HFF-Myc (cell line): ENCODE results near the gene OSR1.

Source experiments
- DNase-seq: peaks from one replicate; pipeline ENCODE4 v3.0.0-alpha.2; 2011; ENCODE audit warnings: low read depth; ENCODE audit errors: extremely low read depth
- H3K4me3 ChIP-seq: replicated peaks from 2 replicates; pipeline ENCODE4 v1.5.1; 2011; ENCODE audit warnings: low read depth, mild to moderate bottlenecking, control low read depth, low read length
- TF ChIP-seq, protein P1 (sequence below): IDR thresholded peaks from 2 replicates; pipeline ENCODE4 v1.5.1; 2012; ENCODE audit warnings: mild to moderate bottlenecking, low read depth, low read length, control low read depth; ENCODE audit errors: missing control alignments

OSR1 gene

DNA sequence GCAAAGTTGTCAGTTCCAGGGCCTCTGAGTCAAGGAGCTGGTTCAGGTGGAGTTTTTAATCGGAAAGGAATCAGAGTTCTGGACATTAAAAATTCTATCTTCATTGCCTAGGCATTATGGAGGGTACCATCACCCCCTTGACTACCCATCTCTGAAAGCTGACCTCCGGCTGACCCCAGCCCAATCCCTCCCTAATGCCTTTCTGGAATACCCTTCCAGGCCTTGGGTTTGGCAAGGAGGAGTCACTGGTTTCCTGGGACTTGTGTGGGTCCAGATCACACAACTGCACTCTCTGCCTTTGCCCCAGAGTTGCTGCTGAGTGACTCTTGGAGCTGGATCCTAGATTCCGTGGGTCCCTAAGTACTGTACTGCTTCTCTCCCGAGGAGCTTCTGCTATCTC, 1.0 kb upstream of the OSR1 start:
- DNase-seq, result no peak
- TF ChIP-seq, protein P1, sequence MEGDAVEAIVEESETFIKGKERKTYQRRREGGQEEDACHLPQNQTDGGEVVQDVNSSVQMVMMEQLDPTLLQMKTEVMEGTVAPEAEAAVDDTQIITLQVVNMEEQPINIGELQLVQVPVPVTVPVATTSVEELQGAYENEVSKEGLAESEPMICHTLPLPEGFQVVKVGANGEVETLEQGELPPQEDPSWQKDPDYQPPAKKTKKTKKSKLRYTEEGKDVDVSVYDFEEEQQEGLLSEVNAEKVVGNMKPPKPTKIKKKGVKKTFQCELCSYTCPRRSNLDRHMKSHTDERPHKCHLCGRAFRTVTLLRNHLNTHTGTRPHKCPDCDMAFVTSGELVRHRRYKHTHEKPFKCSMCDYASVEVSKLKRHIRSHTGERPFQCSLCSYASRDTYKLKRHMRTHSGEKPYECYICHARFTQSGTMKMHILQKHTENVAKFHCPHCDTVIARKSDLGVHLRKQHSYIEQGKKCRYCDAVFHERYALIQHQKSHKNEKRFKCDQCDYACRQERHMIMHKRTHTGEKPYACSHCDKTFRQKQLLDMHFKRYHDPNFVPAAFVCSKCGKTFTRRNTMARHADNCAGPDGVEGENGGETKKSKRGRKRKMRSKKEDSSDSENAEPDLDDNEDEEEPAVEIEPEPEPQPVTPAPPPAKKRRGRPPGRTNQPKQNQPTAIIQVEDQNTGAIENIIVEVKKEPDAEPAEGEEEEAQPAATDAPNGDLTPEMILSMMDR, result no peak
- no peak overlapping the region for H3K4me3 ChIP-seq

DNA sequence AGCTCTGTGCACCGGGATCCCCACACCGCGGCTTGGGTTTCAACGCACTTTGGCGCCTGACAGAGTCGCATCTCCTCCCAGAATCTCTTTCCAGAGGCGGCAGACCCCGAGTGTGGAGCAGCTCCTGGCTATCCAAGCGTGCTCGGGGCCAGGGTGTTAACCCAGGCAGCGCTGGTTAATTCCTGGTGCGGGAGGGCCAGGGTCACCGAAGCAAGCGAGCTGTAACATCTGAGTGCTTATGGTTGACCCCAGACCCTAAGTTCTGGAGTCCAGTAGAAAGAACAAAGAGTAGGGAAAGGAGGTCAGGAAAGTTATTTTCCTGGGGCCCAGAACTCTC, 566 bp upstream of the OSR1 start:
- no peak for DNase-seq
- TF ChIP-seq, protein P1, result no peak

DNA sequence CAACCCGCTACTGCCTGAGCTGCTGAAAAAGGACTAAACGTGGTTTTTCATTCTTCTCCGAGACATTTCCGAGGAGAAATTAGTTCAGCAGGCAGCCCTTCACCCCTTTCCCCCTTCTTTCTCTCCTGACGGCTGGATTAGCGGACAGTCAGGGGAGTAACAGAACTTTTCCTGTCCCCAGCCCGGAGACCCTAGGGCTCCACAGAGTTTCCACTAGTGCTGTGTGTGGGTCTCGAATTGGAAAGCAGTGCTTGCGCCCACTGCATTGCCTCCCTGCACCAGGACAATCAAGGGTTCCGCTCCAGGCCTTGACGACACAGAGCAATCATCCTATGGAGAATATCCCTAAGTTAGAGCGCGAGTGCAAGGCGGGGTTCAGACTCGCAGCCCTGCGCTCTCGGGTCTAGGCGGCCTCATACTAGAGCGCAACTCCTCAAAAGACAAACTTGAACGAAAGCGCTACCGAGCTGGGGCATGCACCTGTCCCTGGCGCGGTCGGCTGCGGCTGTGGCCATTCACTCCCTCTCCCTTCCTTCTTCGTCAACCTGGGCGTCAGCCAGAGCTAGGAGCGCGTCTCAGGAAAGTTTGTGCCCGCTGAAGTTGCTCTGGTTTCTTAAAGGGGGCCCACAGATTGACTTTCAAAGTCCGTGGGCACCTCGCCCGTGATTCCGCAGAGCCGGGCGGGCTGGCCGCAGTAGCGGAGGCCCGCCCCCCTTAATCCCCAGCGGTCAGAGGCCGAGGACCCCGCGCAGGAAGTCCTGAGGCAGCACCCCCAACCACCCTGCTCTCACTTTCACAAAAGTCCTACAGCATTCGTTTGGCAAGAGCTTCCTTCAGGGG, 801 bp downstream of the OSR1 start:
- DNase-seq, result no peak
- TF ChIP-seq, protein P1, result no peak
- peak overlapping the region; percentile 62 for H3K4me3 ChIP-seq

More for the DNA sequence above, 566 bp upstream of the OSR1 start:
- H3K4me3 ChIP-seq, result peak overlapping the region; percentile 62

DNA sequence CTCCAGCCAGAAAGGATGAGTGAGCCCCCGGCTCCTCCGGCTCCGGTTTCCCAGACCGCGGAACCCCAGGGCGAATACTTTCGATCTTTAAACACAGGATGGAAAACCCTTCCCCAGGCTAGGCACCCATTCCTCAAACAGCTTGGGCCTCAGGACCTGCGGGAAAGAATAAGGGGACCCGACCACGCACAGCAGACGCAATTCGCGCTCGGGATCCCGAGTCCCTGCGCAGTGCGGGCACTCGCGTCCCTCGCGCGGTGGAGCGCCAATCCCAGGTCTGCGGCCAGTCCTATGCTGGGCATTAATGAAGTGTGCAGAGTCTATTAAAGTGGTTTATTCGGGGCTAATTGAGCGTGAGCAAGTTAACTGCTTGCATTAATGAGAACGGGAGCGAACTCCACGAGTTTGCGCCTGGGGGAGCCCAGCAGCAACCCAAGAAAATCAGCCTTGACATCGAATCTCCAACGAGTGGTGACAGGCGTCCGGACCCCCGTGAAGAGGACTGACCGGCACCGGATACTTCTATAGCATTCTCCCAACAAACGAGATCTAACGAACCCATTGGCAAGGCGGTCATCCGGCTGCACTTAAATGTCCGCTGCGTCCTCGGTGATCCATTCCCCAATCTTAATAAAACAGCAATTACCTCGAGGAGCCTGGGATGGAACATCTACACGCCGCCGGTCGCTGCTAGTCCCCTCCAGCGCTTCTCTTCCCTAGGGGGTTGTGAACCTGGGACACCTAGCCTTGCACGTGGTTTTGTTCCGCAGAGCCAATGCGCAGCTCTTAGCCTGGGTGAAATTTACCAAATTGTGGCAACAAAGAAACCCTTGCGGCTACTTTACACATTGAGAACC, 1.6 kb downstream of the OSR1 start:
- DNase-seq, result no peak
- TF ChIP-seq, protein P1, result no peak
- H3K4me3 ChIP-seq, result peak overlapping the region; percentile 62

DNA sequence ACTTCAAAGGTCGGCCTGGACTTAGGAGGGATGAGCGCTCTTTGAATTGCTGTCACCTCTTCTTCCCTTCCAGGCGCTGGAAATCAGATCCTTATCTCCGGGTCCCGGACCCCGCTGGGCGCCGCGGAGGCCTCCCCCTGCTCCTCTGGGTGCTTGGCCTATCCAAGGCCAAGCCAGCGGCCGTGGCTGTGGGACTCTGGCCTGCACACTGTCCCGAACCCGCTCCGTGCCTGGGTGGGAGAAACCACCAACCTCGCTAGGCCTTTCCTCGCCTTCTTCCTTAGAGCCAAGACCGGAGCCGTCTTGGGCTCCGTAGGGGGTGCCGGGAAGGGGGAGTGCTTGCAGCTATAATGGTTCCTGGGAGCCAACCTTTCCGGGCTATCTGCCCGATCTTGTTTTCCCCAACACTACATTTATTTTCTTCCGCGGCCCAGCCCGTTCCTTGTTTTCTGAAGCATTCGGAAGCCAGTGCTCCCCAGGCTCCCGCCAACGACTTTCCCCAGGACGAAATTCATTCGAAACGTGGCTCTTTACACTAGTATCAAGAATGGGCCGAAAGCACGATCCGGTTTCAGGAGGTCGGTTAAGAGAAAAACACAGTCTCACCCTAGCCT, 2.4 kb downstream of the OSR1 start:
- DNase-seq, result no peak
- H3K4me3 ChIP-seq, result peak overlapping the region; percentile 62
- TF ChIP-seq, protein P1, result no peak

DNA sequence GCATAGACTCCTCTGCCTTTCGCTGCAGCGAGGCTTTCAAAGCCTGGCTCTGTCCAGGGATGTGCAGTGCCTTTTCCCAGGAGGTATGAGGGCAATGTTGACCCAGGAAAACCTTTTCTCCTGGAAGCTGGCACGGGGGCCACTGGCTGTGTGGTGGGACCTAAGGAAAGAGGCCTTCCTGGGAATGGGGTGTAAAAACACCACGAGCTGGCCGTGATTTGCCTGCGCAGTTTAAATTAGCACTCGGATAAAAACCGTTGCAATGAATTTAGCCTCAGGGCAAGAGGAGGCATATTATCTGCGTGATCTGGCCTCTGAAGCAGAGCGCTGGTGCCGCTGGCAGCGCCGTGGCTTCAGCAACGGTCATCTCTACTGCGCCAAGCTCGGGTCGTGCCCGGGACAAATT, 3.0 kb downstream of the OSR1 start:
- DNase-seq, result no peak
- TF ChIP-seq, protein P1, result no peak
- no peak overlapping the region for H3K4me3 ChIP-seq
